HG03064 (cell line): ENCODE data around the gene SLC35F1.
"Not testable (repeated sequence)": the region's sequence is repeated elsewhere in the genome, so short reads cannot be mapped to it uniquely, and the experiment has no call there.

Experiments used
- ATAC-seq: cut with Tn5 transposase; IDR thresholded peaks from one replicate; pipeline ENCODE4 v1.9.1; 2021; ENCODE audit warnings: low read depth; ENCODE audit not compliant: unreplicated experiment

SLC35F1 gene

DNA sequence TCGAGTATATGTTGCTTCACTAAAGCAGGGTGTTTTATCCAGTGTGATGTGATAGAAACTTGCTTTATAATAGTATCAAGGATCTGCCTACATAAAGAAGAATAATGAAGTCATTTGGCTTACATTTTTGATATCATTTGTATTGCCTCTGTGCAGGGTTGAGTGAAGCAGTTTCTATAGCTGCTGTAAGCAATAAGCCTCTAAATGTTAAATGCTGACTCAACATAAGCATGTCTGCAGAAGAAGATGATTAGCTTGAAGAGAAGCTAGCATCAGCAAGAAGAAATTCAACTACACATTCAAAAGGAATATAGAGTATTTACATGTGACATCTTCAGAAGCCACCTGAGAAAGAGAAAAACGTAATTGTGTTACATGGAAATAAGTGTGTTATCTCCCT lies 17.6 kb downstream of the SLC35F1 start:
- ATAC-seq, result no peak

DNA sequence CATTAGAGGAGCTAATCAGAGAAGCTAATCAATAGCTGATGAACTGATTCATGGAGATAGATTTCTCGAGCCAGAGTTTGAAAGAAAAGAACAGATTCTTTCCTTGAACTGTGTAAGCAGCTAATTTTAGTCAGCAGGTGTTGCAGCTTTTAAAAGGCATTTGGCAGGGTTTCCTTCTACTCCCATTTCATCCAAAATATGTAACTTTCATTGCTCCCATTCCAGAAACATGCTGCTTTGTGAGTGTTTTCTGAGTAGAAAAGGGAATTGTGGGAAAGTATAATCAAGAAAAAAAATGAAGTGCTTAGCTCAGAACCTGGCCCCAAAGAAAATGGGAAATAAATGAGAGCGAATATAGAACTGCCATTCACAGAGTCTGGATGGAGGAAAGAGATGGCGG lies 20.8 kb downstream of the SLC35F1 start:
- ATAC-seq, result no peak

DNA sequence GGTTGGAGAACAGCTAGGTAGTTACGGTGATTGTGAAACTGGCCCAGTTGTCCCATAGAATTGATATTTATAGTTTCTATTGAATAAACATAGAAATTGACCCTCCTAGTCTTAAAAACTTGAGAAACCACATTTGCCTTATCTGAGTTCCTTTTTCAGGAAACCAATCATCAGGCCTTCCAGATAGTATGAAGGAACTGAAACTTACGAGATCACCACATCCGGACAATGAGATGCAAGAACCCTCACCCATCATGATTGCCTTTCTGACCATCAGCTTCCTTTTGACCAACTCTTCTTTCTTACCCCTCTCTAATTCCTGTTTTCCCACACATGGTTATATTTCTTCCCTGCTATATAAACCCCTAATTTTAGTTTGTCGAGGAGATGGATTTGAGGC lies 21.8 kb downstream of the SLC35F1 start:
- no peak for ATAC-seq

DNA sequence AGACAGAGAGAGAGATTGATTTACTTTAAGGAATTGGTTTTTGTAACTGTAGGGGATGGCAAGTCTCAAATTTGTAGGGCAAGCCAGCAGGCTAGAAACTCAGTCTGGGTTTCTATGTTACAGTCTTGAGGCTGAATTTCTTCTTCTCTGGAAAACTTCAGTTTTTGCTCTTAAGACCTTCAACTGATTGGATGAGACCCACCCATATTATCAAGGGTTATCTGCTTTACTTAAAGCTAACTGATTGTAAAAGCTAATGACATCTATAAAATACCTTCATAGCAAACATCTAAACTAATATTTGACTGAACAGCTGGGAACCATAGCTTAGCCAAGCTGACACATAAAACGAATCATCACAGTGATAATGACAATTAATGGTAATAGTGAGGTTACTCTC lies 22.4 kb downstream of the SLC35F1 start:
- ATAC-seq, result no peak

DNA sequence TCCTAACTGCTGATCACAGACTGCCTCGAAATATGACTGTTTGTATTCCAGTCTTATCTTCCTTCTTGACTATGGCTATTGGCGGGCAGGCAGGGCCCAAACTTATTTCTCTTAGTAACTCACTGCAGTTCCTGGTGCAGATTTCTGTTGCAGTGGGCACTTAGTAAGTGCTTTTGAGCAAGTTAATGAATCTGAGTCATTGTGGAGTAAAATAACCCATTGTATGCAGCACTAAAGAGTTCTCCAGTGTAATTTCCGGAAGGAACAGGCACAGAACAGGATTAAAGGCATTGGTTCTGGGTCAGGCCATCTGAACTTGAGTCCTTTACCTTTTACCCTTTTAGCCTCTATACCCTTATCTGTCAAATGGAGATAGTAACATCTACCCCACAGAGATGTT lies 23.6 kb downstream of the SLC35F1 start:
- no peak for ATAC-seq

DNA sequence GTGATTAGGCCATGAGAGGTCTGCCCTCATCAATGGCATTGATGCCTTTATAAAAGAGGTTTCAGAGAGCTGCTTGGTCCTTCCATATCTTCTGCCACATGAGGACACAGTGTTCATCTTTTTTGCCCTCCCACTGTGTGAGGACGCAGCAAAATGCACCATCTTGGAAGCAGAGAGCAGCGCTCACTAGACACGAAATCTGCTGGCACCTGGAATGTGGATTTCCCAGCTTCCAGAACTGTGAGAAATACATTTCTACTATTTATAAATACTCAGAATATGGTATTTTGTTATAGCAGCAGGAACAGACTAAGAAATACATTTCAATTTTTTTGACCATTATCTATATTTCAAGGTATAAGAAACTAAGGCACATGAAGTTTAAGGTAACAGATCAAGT lies 24.9 kb downstream of the SLC35F1 start:
- no peak for ATAC-seq

DNA sequence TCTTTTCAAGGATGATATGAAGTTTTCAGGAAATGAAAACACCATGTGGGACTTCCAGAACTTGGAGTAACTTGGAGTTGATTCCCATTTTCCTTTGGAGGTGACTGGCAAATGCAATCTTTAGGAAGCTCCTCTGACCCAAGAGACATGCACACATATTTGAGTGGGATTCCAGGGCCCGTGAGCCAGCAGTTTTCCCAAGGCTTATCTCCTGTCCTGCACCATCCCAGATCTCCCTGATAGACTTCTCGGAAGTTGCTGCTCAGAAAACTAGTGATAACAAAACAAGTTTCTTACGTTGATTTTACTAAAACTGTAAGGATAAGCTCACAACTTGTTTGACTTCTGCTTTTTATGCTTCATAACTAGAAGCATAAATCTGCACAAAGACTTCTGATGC lies 25.6 kb downstream of the SLC35F1 start:
- no peak for ATAC-seq

DNA sequence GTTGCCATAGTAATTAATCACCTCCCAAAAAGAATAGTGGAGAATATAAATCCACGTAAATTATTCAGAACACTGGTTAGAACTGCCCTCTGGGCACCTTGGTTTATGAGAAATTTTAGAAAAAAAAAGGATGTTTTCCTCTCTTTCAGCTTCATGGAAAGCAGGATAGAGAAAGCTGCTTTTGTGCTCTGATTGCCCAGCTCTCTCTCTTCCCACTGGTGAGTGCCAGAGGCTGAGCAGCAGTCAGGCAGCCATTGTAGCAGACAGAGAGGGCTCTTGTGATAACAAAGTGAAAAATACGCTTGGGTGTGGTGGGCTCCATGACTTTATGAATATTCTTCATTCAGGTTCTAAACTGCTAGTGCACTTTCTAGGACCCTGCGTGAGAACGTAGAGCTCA lies 26.4 kb downstream of the SLC35F1 start:
- no peak for ATAC-seq

DNA sequence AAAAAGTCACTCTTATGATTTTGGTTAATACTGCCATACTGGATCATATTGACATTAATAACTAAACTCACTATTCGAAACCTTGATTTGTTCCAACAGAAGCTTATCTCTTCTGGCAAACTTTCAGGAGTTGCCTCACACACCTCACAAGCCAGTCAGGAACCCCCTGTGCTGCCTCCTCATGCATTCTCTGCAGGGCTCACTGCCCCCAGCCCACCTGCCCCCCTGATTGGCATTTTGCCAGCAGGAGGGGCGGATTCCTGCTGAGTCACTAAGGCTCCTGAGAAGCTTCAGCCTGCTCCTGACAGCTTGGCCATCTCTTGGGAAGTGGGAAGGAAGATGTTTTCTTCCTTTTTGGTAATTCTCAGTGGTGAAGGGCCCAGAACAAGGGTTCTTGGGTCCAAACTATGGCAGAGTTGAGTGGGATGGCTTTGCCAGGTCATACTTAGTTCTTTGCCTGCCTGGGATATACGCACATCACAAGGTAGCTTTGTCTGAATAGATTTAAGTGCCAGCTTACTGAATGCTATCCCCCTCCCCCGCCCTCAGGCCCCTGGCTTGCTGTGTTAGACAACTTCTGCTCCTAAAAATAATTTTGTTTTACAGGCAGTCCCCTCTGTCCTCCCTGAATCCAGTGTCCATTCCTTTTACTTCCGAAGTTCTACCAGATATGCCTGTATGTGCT lies 31.4 kb downstream of the SLC35F1 start:
- ATAC-seq, result no peak

DNA sequence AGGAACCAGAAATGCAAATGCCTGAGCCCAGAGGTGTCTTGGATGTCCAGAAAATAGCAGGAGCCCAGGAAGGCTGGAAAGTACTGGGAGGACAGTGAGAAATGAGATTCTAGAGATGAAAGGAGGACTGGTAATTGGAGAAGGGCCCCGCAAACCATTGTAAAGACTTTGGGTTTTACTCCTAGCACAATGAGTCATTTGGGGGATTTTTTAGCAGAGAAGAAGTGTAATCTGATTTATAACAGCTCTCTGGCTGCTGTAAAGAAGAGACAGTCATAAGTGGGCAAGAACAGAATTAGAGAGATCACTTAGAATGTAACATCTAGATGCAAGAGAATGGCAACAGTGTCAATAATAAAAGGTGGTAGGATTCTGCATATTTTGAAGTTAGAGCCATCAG lies 40.2 kb downstream of the SLC35F1 start:
- no peak for ATAC-seq

DNA sequence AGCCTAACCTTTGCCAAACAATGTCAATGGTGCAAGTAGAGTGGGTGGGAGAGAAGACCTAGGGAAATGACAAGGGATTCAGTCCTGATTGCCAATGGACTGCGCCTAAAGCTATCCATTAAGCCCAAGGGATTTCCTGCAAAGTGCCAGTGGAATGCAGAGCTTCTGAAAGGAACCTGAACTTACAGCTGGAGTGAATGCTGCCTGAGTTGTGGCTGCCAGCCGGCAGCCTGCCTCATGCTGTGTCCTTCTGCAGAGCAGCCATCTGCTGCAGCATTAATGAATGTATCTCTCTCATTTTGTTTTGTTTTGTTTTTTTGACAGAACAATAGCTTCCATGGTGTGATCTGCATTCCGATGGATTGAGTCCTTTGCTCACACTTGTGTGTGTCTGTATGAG lies 44.7 kb downstream of the SLC35F1 start:
- ATAC-seq, result no peak

DNA sequence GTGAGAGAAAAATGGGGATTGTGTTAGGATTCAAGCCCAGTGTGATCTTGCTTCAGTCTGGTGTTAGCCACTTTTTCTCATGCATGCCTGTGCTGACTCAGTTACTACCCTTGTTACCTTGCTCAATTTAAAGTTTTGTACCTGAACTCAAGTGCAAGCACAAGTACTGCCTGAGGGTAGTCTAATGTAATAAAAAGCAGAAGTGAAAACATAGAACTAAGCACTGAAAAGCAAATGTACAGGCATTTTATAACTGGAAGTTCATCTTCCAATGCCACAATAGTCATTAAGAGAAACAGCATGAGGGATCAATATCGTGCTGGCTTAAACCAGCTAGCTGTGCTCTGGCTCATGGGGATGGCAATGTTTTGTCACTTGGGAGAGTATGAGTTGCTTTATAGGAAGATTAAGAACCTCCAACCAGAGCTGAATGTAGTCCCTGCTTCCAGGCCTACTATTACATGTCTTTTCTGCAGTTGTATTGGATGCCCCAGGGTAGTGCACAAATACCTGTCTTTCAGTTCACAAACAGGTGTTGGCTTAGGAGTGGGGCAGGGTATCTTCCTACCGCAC lies 48.7 kb downstream of the SLC35F1 start:
- ATAC-seq, result no peak

DNA sequence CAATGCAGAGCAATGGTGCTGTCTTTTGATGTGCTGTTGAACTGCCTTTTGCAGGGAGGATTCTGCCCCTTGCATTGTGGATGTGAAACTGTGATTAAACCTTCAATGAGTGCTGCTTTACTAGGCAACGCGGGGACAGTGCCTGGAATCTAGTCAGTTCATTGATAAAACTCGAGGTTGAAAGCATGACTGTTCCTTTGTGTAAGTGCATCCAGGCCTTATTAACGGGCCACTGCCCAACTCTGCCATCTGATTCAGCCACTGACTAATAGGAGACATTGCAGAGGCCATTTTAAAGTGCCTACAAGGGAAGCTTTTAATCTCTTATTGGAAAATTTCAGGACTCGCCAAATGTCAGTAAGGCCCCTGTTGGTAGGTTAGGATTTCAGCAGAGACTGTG lies 49.3 kb downstream of the SLC35F1 start:
- ATAC-seq, result no peak

DNA sequence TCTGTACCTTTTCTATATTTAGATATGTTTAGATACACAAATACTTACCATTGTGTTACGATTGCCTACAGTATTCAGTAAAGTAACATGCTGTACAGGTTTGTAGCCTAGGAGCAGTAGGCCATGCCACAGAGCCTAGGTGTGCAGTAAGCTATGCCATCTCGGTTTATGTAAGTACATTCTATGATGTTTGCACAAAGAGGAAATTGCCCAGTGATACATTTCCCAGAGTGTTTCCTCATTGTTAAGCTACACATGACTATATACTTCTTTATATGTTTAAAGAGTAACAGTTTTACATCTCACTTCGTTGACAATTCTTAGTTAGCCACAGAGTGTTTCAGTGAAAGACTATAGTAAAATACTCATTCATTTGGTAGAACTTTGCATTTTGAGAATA lies 51.5 kb downstream of the SLC35F1 start:
- ATAC-seq, result no peak

DNA sequence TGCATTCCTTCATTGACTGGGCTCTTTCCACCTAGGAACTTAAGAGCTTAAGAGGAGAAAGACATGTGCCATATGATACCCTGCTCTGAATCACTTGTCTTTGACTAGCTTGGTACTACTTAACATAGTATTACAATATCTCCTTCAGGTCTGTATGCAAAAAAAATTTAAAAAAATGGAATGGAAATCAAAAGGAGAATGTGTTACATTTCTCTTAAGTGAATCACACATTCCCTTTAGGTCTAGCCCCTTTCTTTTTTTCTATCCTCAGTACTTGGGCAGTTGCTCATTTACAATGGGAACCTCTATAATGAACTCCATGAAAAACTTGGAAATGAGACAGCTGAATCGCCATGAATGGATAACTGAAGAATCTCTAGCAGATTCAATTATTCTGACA lies 53.8 kb downstream of the SLC35F1 start:
- ATAC-seq, result no peak

DNA sequence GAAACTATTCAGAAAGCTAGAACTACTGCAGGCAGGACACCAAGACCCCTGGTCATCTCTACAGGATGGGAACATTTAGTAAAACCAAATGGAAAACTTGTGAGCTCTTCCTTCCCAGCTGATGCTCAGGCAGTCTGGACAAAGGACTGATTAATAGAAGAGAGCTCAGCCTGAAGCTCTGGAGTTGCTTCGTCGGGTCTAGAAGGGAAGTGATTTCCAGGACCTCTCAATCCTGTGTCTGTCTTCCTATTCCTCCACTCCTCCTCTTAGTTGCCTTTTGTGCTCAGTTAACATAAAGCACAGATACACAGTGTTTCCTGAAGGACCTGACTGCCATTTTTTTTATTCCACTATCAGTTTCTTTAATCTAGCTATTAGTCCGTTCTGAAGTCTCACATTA lies 54.2 kb downstream of the SLC35F1 start:
- ATAC-seq, result no peak

DNA sequence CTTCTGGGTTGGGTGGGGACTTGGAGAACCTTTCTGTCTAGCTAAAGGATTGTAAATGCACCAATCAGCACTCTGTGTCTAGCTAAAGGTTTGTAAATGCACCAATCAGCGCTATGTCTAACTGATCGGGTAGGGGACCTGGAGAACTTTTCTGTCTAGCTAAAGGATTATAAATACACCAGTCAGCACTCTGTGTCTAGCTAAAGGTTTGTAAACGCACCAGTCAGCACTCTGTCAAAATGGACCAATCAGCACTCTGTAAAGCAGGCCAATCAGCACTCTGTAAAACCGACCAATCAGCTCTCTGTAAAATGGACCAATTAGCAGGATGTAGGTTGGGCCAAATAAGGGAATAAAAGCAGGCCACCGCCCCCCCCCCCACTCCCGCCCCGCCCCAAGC lies 58.7 kb downstream of the SLC35F1 start:
- ATAC-seq, result not testable (repeated sequence)

DNA sequence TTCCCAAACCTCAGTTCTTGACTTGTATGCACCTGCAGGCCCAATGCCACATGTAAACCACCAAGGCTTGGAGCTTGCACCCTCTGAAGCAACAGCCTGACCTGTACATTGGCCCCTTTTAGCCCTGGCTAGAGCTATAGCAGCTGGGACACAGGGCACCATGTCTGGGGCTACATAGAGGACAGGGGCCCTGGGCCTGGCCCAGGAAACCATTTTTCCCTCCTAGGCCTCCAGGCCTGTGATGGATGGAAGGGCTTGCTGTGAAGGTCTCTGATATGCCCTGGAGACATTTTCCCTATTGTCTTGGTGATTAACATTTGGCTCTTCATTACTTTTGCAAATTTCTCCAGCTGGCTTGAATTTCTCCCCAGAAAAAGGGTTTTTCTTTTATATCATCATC lies 64.6 kb downstream of the SLC35F1 start:
- no peak for ATAC-seq

DNA sequence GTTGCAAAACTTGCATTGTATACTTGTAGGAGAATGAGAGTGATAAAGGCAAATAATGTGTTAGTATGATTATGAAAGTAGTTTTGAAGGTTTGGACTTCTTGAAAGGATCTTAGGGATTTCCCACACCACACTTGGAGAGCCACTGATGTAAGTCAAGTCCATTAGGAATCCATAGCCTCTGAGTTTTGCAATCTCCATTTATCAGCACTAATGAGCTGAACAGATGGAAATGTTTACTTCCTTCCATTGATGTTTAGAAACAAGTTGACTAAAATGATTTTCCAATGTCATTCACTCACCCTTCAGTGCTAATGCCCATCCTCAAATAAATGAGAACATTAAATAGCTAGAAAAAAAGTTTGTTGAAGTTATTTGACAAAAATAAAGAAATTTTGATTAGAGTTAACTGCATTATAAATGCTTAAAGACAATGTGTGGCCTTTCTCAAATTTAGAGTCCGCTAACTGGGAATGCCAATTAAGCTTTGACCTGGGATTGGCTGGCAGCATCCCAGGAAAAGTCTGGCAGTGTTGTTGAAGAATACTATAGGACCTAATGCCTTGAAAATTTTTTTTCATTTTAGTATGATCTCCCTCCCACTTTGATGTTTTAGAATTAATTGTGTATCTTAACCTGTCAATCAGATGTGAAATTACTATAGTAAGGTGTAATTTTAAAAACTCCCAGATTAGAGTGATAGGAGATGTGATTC lies 68.0 kb downstream of the SLC35F1 start:
- no peak for ATAC-seq

DNA sequence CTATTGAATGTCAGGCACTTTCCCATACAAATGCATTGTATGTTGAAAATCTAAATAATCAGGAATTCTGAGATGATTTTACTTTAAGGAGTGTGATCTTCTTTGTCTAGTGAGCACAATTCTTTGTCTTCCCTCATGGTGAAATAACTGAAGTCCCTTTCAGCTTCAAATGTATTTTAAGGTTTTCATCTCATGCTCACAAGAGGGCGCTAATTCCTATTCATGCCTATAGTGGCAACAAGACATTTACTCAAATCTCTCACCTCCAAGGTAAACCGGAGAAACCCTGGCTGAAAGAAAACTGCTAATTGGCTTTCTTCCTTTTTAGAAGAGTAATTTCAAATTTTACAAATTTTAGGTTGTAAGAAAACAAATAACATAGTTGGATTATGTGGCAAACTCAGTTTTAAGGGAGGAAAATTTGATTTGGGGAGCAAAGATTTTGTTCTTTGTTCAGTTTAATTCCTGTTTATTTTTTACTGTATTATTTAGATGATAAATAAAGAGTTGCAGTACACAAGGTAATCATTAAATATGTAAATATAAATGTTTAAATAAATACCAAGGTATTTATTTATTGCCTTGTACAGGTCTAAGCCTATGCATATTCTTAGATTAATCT lies 69.1 kb downstream of the SLC35F1 start:
- ATAC-seq, result no peak

DNA sequence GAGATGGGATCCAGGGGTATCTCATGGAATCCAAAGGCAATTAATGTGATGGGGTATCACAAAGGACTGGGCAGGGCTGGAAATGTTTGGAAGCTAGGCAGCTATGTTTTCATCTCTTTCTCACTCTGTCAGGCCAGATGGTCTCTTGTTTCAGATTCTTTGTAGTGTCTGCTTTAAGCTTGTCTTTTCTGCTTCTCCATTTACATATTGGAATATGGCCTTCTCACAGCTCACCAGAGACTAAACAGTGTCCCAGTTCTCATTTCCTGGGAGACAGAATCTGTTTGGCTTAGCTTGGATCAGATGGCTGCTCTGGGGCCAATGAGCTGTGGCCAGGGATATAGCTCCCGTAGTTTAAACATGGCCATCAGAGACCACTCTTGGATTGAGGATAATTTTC lies 78.9 kb downstream of the SLC35F1 start:
- no peak for ATAC-seq

DNA sequence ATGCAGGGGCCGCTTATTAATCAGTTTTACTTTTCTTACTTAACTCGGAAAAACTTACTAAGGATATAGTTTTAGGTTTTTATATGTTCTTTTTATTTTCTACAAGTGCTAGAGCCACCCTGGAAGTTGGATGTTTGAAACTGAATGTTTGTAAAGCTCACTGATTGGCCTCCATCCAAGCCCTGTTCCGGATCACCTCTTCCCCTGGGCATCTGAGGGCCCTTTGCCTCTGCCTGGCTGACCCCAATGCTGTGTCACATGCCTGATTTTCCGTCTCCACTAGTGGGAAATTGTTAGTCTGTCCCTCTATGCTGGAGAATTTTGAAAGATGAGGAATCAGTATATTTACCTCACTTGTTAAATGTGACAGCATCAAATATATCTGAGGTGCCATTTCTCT lies 79.3 kb downstream of the SLC35F1 start:
- no peak for ATAC-seq
